HG02970 (cell line): ENCODE results near the gene SEC61B.
A peak's percentile ranks its signal among the peaks of the same experiment; 100 is the strongest.
"Not testable (repeated sequence)": the region's sequence is repeated elsewhere in the genome, so short reads cannot be mapped to it uniquely, and the experiment has no call there.

ENCODE experiments used
- ATAC-seq: cut with Tn5 transposase; IDR thresholded peaks from one replicate; pipeline ENCODE4 v1.9.1; 2021; ENCODE audit warnings: mild to moderate bottlenecking, moderate library complexity, moderate number of reproducible peaks; ENCODE audit not compliant: unreplicated experiment, low FRiP score

Gene SEC61B

GRCh38 chr9:99235926-99236634 is 14.0 kb downstream of the SEC61B start:
- peak; percentile 79 for ATAC-seq

GRCh38 chr9:99237356-99237755 is 15.3 kb downstream of the SEC61B start:
- no peak for ATAC-seq

GRCh38 chr9:99237849-99238248 is 15.8 kb downstream of the SEC61B start:
- ATAC-seq = not testable (repeated sequence)

GRCh38 chr9:99238331-99238730 is 16.2 kb downstream of the SEC61B start:
- no peak for ATAC-seq

- ATAC-seq = no peak
These were observed 17.4 kb downstream of the SEC61B start for GRCh38 chr9:99239341-99240060.

- no peak for ATAC-seq
These were observed 19.0 kb downstream of the SEC61B start for GRCh38 chr9:99241106-99241505.

- ATAC-seq = peak; percentile 75
These were observed 22.5 kb downstream of the SEC61B start for GRCh38 chr9:99244344-99245260.

- no peak for ATAC-seq
These were observed 27.5 kb downstream of the SEC61B start for GRCh38 chr9:99249619-99250018.

GRCh38 chr9:99251157-99251556 is 29.1 kb downstream of the SEC61B start:
- no peak for ATAC-seq

- peak; percentile 24 for ATAC-seq
These were observed 31.1 kb downstream of the SEC61B start for GRCh38 chr9:99253134-99253533.

GRCh38 chr9:99253772-99254431 is 31.8 kb downstream of the SEC61B start:
- peak; percentile 72 for ATAC-seq

GRCh38 chr9:99255651-99256050 is 33.6 kb downstream of the SEC61B start:
- ATAC-seq = no peak

GRCh38 chr9:99257723-99258389 is 35.8 kb downstream of the SEC61B start:
- ATAC-seq = no peak

- no peak for ATAC-seq
These were observed 37.3 kb downstream of the SEC61B start for GRCh38 chr9:99259231-99259918.

- no peak for ATAC-seq
These were observed 39.8 kb downstream of the SEC61B start for GRCh38 chr9:99261923-99262322.

- no peak for ATAC-seq
These were observed 40.9 kb downstream of the SEC61B start for GRCh38 chr9:99262949-99263418.

GRCh38 chr9:99264070-99264680 is 42.1 kb downstream of the SEC61B start:
- no peak for ATAC-seq

- no peak for ATAC-seq
These were observed 43.6 kb downstream of the SEC61B start for GRCh38 chr9:99265691-99266090.
